AML-193 (cell line): ENCODE results near the gene DNAH14.
"Not testable (repeated sequence)": the region's sequence is repeated elsewhere in the genome, so short reads cannot be mapped to it uniquely, and the experiment has no call there.

ENCODE experiments used
- DNase-seq, 2 experiments: peaks; one replicate each; lab custom pipeline; 2025; lab: John Stamatoyannopoulos, UW

DNAH14 gene

GRCh38 chr1:224921354-224921753, 8.1 kb upstream of the DNAH14 start:
- no peak for DNase-seq

GRCh38 chr1:224922404-224923164, 6.9 kb upstream of the DNAH14 start:
- DNase-seq, result peak; percentile 23 to 43

GRCh38 chr1:224923726-224924125, 5.7 kb upstream of the DNAH14 start:
- no peak for DNase-seq

- not testable (repeated sequence) for DNase-seq
These were observed 1.8 kb upstream of the DNAH14 start for GRCh38 chr1:224927631-224928030.

GRCh38 chr1:224928906-224929305, 569 bp upstream of the DNAH14 start:
- no peak for DNase-seq

- no peak for DNase-seq
These were observed 2.1 kb downstream of the DNAH14 start for GRCh38 chr1:224931605-224932004.

- DNase-seq, result no peak
These were observed 3.3 kb downstream of the DNAH14 start for GRCh38 chr1:224932607-224933249.

GRCh38 chr1:224933584-224933983, 4.1 kb downstream of the DNAH14 start:
- DNase-seq, result no peak

- no peak for DNase-seq
These were observed 9.2 kb downstream of the DNAH14 start for GRCh38 chr1:224938652-224939051.

- DNase-seq, result no peak
These were observed 10.5 kb downstream of the DNAH14 start for GRCh38 chr1:224939844-224940425.

- DNase-seq, result not testable (repeated sequence)
These were observed 11.3 kb downstream of the DNAH14 start for GRCh38 chr1:224940735-224941134.

- DNase-seq, result not testable (repeated sequence)
These were observed 16.3 kb downstream of the DNAH14 start for GRCh38 chr1:224945651-224946348.

GRCh38 chr1:224946349-224946691, 16.8 kb downstream of the DNAH14 start:
- not testable (repeated sequence) for DNase-seq

- DNase-seq, result no peak
These were observed 28.2 kb downstream of the DNAH14 start for GRCh38 chr1:224957696-224958095.

- DNase-seq, result no peak
These were observed 29.0 kb downstream of the DNAH14 start for GRCh38 chr1:224958490-224958889.

- DNase-seq, result no peak
These were observed 29.6 kb downstream of the DNAH14 start for GRCh38 chr1:224959115-224959514.

GRCh38 chr1:224959656-224960055, 30.2 kb downstream of the DNAH14 start:
- DNase-seq, result no peak

GRCh38 chr1:224980181-224980580, 50.7 kb downstream of the DNAH14 start:
- no peak for DNase-seq

GRCh38 chr1:224981922-224982354, 52.5 kb downstream of the DNAH14 start:
- DNase-seq, result not testable (repeated sequence)

- DNase-seq, result no peak
These were observed 58.6 kb downstream of the DNAH14 start for GRCh38 chr1:224988042-224988441.

GRCh38 chr1:224989615-224990014, 60.1 kb downstream of the DNAH14 start:
- no peak for DNase-seq

GRCh38 chr1:224991550-224991949, 62.1 kb downstream of the DNAH14 start:
- not testable (repeated sequence) for DNase-seq

GRCh38 chr1:224995602-224996001, 66.1 kb downstream of the DNAH14 start:
- no peak for DNase-seq
